HG03342 (cell line): ENCODE results near the gene REV3L.
A peak's percentile ranks its signal among the peaks of the same experiment; 100 is the strongest.

ENCODE experiments used
- ATAC-seq: cut with Tn5 transposase; IDR thresholded peaks from one replicate; pipeline ENCODE4 v1.9.1; 2021; ENCODE audit warnings: mild to moderate bottlenecking, moderate library complexity; ENCODE audit not compliant: unreplicated experiment

Gene REV3L

DNA sequence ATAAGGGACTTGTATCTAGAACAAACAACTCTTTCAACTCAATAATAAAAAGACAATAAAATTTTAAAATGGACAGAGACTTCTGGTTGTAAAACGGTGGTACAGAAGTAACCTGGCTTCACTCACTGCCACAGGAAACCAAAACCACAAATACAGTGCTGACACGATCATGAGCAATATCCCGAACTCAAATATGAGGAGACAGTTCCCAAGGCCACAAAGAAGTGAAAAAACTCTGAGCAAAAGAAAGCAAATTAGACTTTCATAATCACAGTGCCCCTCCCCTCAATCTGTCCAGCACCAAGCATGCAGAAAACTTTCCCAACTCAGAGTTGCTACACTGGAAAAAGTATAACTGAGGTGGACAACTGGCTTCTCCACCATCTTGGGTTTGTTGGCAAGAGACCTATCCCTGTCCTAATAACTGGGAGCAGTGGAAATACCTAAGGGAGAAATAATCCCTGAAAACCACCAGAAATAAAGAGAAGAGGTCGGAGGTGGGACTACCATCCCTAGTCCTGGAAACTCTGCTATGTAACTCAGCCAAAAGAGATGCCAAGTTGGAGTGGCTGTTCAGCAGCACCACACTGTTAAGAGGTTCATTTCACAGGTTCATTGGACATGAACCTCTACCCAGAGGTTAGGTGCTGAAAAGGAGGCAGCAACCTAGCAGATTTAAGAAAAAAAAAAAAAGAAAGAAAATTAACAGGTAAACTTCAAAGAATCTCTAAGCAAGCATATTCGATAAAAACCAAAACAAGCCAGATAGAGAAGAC is 55.5 kb downstream of the REV3L start:
- peak; percentile 70 for ATAC-seq

GRCh38 chr6:111423960-111424846 is 58.8 kb downstream of the REV3L start:
- ATAC-seq = no peak

DNA sequence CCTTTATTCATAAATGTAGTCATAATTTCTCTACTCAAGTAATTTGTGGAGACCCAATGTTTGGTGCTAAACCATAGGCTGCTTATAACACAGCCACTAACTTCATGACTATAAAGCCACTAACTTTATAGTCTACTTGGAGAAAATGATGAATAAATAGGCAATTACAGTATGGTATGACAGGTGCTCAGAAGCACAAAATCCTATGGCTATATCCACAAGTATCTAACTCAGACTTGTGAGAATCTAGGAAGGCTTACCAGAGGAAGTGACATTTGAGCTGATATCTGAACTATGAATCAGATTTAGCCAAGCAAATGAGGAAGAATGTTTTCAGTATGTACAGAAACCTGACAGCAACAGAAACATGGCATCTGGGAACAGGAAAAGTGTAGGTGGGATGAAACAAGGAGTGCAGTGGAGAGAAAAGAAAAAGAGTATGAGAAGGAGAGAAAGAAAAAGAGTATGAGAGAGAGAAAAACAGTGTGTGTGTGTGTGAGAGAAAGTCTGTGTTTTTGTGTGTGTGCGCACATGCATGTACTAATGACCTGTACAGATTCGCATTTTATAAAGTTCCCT is 59.9 kb downstream of the REV3L start:
- no peak for ATAC-seq

DNA sequence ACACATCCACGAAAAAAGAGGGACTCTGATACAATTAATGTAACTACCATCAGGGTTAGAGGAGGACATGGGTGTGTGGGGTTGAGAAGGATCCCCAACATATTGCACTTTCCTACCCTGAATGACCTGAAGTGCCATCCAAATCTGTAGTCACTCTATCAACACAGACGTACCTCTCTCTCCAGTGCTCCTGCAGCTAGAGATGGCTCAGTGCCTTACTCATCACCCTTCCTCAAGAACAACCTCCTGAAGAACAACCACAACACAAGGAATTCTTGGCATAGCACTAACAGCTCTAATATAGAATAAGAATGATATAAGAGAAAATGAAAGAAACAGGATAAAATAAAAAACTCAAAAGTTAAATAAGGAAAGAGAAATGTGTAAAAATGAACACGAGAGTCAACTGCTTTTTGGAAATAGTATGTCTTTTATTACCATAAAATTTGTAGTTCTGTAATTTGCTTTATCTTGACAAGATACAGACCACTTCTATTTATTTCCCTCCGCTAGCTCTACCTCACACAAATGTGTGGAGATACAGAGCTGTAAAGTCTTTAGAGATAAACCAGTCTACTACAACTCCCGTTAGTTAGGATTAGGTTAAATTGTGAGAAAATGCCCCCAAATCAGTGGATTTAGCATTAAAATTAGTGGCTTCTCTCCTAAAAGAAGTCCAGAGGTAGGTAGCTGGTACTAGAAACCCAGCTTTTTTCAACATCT is 63.9 kb downstream of the REV3L start:
- ATAC-seq = no peak

- ATAC-seq = no peak
Measured at GRCh38 chr6:111417946-111418345, 65.1 kb downstream of the REV3L start.

DNA sequence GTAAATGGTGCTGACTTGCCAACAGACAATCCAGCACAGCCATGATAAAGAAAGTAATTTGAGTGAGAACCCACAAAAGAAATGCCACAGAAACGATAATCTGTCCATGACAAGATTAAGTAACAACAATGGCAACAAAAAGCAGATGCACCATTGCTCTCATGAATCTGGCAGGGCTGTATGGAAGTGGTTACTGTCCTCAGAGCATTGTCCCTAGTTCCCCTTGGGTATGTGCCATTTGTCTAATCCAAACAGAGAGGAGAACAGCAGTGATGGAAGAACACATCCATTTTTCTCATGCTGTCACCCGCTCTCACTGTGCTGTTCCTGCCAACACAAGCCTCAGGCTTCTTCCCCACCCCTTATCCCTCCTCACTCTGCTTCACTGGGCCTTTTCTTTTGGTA is 65.8 kb downstream of the REV3L start:
- ATAC-seq = no peak

GRCh38 chr6:111416529-111416928 is 66.5 kb downstream of the REV3L start:
- ATAC-seq = no peak

DNA sequence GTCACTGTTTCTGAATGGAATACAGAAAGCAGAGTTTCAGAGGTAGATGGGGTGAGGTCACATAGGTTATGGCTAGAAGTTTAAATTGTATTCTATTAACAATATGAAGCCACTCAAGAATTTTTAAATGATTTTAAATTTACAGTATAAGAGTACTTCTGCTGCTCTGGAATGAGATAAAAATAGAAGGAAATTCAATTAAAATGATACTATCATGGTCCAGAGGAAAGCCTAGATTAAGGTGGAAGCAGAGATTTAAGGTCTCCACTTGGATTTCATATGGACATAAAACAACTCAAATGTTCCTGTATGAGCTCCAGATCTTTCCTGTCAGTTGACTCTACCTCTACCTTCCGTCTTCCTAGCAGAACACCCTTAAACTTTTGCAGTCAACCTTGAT is 68.6 kb downstream of the REV3L start:
- no peak for ATAC-seq

- peak; percentile 79 for ATAC-seq
Measured at GRCh38 chr6:111411978-111412566, 70.9 kb downstream of the REV3L start.

GRCh38 chr6:111411046-111411445 is 72.0 kb downstream of the REV3L start:
- ATAC-seq = no peak

GRCh38 chr6:111410371-111410770 is 72.6 kb downstream of the REV3L start:
- no peak for ATAC-seq

DNA sequence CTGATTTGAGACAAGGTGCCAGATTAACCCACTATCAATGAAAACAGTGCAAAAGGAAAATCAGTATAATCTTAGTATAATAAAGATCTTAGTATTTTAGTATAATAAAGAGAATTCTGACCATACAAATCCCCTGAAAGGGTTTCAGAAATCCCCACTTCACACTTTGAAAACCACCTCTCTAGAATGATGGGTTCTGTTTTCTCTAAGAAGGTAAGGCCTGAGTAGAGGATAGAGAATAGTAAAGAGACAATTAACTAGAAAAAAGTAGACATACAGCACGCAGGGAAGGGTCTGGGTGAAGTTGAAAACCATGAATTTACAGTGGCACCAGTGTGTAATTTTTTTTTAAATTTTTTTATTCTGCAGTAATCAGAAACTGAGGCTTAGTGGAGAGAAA is 73.6 kb downstream of the REV3L start:
- ATAC-seq = no peak

- no peak for ATAC-seq
Measured at GRCh38 chr6:111407686-111408085, 75.3 kb downstream of the REV3L start.

GRCh38 chr6:111406200-111406721 is 76.8 kb downstream of the REV3L start:
- ATAC-seq = peak; percentile 100

DNA sequence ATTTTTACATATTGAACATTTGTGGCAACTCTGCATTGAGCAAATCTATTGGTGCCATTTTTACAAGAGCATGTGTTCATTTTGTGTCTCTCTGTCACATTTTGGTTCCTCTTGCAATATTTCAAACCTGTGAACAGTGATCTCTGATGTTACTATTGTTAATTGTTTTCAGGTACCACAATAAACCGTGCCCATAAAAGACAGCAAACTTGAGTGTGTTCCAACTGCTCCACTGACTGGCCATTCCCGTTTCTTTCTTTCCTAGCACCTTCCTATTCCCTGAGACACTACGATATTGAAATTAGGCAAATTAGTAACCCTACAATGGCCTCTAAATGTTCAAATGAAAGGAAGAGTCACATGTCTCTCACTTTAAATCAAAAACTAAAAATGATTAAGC is 79.6 kb downstream of the REV3L start:
- ATAC-seq = no peak

GRCh38 chr6:111399626-111400025 is 83.4 kb downstream of the REV3L start:
- no peak for ATAC-seq

DNA sequence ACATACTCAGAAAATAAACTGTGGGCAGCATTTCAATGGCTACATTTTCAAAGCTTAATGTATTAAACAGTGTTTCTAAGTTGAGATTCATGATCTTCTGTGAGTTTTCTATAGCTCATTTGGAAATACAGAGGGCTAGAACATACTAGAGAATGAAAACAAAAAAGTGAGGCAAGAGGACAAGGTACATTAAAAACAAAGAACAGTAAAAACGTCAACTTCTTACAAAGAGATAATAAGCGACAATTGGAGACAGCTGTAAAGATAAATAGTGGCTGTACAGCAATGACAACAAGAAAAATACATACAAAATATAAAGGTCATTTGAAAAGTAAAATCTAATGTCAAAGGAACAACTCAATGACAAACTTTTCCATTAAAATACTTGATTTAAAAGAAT is 94.3 kb downstream of the REV3L start:
- ATAC-seq = no peak

DNA sequence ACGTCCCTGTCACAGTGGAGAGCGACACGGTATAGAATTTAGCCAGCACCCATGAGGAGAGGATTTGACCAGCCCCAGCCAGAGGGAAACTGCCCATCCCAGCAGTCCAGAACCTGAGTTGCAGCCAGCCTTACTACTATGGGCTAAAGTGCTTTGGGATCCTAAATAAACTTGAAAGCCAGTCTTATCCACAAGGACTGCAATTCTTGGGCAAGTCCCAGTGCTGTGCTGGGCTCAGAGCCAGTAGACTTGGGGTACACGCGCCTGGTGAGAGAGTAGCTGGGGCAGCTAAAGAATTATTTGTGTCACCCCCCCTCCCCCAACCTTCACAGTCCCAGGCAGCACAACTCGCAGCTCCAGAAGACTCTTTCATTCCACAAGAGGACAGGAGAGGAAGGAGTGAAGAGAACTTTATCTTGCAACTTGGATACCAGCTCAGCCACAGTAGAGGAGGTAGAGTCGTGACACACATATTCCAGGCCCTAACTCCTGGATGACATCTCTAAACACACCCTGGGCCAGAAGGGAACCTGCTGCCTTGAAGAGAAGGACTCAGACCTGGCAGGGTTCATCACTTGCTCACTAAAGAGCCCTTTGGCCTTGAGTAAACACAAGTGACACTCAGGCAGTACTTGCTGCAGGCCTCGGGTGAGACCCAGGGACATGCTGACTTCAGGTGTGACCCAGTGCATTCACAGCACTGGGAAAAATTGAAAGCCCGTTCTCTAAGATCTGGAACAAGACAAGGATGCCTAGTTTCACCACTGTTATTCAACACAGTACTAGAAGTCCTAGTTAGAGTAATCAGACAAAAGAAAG is 100.3 kb downstream of the REV3L start:
- ATAC-seq = no peak

DNA sequence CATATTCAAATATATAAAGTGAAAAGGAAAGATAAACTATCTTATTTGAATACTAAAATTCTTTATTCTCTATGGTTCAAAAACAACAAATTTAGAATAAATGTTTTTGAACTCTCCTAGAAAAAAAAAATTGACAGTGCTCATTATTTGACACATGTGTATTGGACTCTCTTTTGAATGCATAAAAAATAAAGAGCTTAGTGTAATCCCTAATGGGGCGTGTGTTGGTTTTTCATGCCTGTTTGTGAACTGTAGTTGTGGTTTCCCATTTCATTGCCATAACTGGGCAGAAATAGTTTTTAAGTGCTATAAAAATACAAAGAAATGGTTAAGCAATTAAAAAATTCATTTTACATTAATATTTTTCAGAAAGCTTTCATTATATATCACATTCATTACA is 101.3 kb downstream of the REV3L start:
- no peak for ATAC-seq

DNA sequence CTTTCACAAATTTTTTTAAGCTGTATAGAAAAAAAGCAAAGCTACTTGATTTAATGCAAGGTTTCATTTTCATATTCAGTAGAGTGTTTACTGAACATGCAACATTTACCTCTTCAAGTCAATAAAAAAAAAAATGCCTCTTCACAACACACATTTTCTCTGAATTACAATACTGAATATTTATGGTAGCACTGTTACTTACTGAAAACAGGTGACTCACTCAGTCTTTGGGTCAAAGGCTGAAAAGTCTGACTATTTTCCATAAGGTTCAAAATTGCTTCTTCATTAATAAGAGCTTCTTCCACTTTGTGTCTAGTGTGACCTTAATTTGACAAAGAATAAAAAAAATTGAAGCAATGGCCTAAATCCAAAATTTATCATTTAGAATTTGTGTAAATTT is 101.9 kb downstream of the REV3L start:
- no peak for ATAC-seq
